GM21381 (cell line): ENCODE data around the gene RPS6KA5.

Experiments used
- ATAC-seq: cut with Tn5 transposase; IDR thresholded peaks from one replicate; pipeline ENCODE4 v1.9.1; 2021; ENCODE audit warnings: mild to moderate bottlenecking, moderate library complexity; ENCODE audit not compliant: unreplicated experiment

Gene RPS6KA5

GRCh38 chr14:91031666-91032065, 28.8 kb downstream of the RPS6KA5 start:
- ATAC-seq = no peak

- ATAC-seq = no peak
Observed at GRCh38 chr14:91029456-91030217, 30.8 kb downstream of the RPS6KA5 start.

- no peak for ATAC-seq
Observed at GRCh38 chr14:91027561-91027960, 32.9 kb downstream of the RPS6KA5 start.

- ATAC-seq = peak; percentile 93
Observed at GRCh38 chr14:91022622-91023028, 37.8 kb downstream of the RPS6KA5 start.

- ATAC-seq = peak; percentile 34
Observed at GRCh38 chr14:91021991-91022621, 38.3 kb downstream of the RPS6KA5 start.

GRCh38 chr14:91021115-91021514, 39.3 kb downstream of the RPS6KA5 start:
- ATAC-seq = no peak

GRCh38 chr14:91019673-91020072, 40.8 kb downstream of the RPS6KA5 start:
- ATAC-seq = no peak

GRCh38 chr14:91018481-91018880, 42.0 kb downstream of the RPS6KA5 start:
- ATAC-seq = no peak

GRCh38 chr14:91016800-91017410, 43.5 kb downstream of the RPS6KA5 start:
- ATAC-seq = no peak

GRCh38 chr14:91015435-91015834, 45.0 kb downstream of the RPS6KA5 start:
- no peak for ATAC-seq

GRCh38 chr14:91012045-91012444, 48.4 kb downstream of the RPS6KA5 start:
- no peak for ATAC-seq

- no peak for ATAC-seq
Observed at GRCh38 chr14:91010153-91010533, 50.3 kb downstream of the RPS6KA5 start.

- ATAC-seq = peak; percentile 90
Observed at GRCh38 chr14:91009501-91010152, 50.8 kb downstream of the RPS6KA5 start.

- ATAC-seq = peak; percentile 17
Observed at GRCh38 chr14:91008759-91009409, 51.6 kb downstream of the RPS6KA5 start.

- no peak for ATAC-seq
Observed at GRCh38 chr14:91005716-91006115, 54.7 kb downstream of the RPS6KA5 start.

GRCh38 chr14:91004987-91005386, 55.5 kb downstream of the RPS6KA5 start:
- no peak for ATAC-seq

GRCh38 chr14:90999299-90999698, 61.1 kb downstream of the RPS6KA5 start:
- ATAC-seq = no peak

GRCh38 chr14:90996967-90997366, 63.5 kb downstream of the RPS6KA5 start:
- no peak for ATAC-seq

- ATAC-seq = no peak
Observed at GRCh38 chr14:90995785-90996184, 64.7 kb downstream of the RPS6KA5 start.

GRCh38 chr14:90993792-90994191, 66.6 kb downstream of the RPS6KA5 start:
- no peak for ATAC-seq
